NCI-H2029 (cell line): ENCODE results near the gene MORC2.

Experiments
- DNase-seq: peaks from one replicate; lab custom pipeline; 2025; lab: John Stamatoyannopoulos, UW

MORC2 gene

GRCh38 chr22:30887861-30888260 lies 80.7 kb downstream of the MORC2 start:
- DNase-seq: no peak

- DNase-seq: no peak
Measured at GRCh38 chr22:30887453-30887852, 81.1 kb downstream of the MORC2 start.

- no peak for DNase-seq
Measured at GRCh38 chr22:30885591-30885990, 83.0 kb downstream of the MORC2 start.

- DNase-seq: no peak
Measured at GRCh38 chr22:30885001-30885366, 83.6 kb downstream of the MORC2 start.

- no peak for DNase-seq
Measured at GRCh38 chr22:30884211-30885000, 84.2 kb downstream of the MORC2 start.

GRCh38 chr22:30883586-30884145 lies 84.9 kb downstream of the MORC2 start:
- DNase-seq: no peak

- DNase-seq: no peak
Measured at GRCh38 chr22:30882974-30883533, 85.5 kb downstream of the MORC2 start.

GRCh38 chr22:30882184-30882717 lies 86.3 kb downstream of the MORC2 start:
- no peak for DNase-seq

GRCh38 chr22:30881361-30882183 lies 87.0 kb downstream of the MORC2 start:
- no peak for DNase-seq

- DNase-seq: no peak
Measured at GRCh38 chr22:30880847-30881246, 87.7 kb downstream of the MORC2 start.

GRCh38 chr22:30880181-30880601 lies 88.4 kb downstream of the MORC2 start:
- no peak for DNase-seq

- no peak for DNase-seq
Measured at GRCh38 chr22:30879415-30879797, 89.2 kb downstream of the MORC2 start.

- DNase-seq: no peak
Measured at GRCh38 chr22:30878516-30879414, 89.8 kb downstream of the MORC2 start.

GRCh38 chr22:30877662-30878515 lies 90.7 kb downstream of the MORC2 start:
- no peak for DNase-seq

GRCh38 chr22:30876915-30877553 lies 91.5 kb downstream of the MORC2 start:
- no peak for DNase-seq

- no peak for DNase-seq
Measured at GRCh38 chr22:30876221-30876751, 92.3 kb downstream of the MORC2 start.

- DNase-seq: no peak
Measured at GRCh38 chr22:30875481-30876215, 92.9 kb downstream of the MORC2 start.
